Measurements from ENCODE around the gene KIF22. TPM values are rescaled to one million over a fixed set of nuclear protein-coding genes. Genes with fewer than 3 reads are reported as not detected.

Gene KIF22
- total RNA-seq, 2 donors from 2014 or later, result 94.7 to 130 TPM

- H3K27ac Mint-ChIP-seq, result no peak overlapping the region
- Histone ChIP-seq H3K27ac (ENCODE audit: low read depth, low read length) (no peak overlapping the region), H3K36me3 (ENCODE audit: control insufficient read depth, insufficient read depth, low read length) (no peaks in the 10 kb centered on the region), H3K4me1 (ENCODE audit: control insufficient read depth, insufficient read depth, low read length) (no peaks in the 10 kb centered on the region), H3K4me3 (ENCODE audit: low read length) (no peak overlapping the region), H3K27me3 (ENCODE audit: control insufficient read depth, insufficient read depth, low read length, poor library complexity, severe bottlenecking) (no peaks in the 10 kb centered on the region), H3K9ac (ENCODE audit: extremely low read depth, low read length, poor library complexity, severe bottlenecking) (no peak overlapping the region), H3K9me3 (ENCODE audit: control insufficient read depth, low read length) (no peaks in the 10 kb centered on the region)
- TF ChIP-seq, protein P1, sequence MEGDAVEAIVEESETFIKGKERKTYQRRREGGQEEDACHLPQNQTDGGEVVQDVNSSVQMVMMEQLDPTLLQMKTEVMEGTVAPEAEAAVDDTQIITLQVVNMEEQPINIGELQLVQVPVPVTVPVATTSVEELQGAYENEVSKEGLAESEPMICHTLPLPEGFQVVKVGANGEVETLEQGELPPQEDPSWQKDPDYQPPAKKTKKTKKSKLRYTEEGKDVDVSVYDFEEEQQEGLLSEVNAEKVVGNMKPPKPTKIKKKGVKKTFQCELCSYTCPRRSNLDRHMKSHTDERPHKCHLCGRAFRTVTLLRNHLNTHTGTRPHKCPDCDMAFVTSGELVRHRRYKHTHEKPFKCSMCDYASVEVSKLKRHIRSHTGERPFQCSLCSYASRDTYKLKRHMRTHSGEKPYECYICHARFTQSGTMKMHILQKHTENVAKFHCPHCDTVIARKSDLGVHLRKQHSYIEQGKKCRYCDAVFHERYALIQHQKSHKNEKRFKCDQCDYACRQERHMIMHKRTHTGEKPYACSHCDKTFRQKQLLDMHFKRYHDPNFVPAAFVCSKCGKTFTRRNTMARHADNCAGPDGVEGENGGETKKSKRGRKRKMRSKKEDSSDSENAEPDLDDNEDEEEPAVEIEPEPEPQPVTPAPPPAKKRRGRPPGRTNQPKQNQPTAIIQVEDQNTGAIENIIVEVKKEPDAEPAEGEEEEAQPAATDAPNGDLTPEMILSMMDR (conservative IDR thresholded peaks at IDR 0.05), result no peak
- no peak for DNase-seq
- H3K9me3 Mint-ChIP-seq, result no peaks in the 10 kb centered on the region
- no peak overlapping the region for H3K4me3 Mint-ChIP-seq
- no peaks in the 10 kb centered on the region for H3K27me3 Mint-ChIP-seq (ENCODE audit: insufficient read depth)
- H3K4me1 Mint-ChIP-seq, result no peaks in the 10 kb centered on the region
- H3K36me3 Mint-ChIP-seq (ENCODE audit: low read depth), result no peaks in the 10 kb centered on the region
- 95 to 96% methylated on average over 16 to 23 of the region's 23 CpGs for WGBS, 2 experiments (ENCODE audit: insufficient coverage in 1 of 2, insufficient read length in 1 of 2)
Measured at GRCh38 chr16:29841631-29842030, 51.1 kb downstream of the KIF22 start.

DNA sequence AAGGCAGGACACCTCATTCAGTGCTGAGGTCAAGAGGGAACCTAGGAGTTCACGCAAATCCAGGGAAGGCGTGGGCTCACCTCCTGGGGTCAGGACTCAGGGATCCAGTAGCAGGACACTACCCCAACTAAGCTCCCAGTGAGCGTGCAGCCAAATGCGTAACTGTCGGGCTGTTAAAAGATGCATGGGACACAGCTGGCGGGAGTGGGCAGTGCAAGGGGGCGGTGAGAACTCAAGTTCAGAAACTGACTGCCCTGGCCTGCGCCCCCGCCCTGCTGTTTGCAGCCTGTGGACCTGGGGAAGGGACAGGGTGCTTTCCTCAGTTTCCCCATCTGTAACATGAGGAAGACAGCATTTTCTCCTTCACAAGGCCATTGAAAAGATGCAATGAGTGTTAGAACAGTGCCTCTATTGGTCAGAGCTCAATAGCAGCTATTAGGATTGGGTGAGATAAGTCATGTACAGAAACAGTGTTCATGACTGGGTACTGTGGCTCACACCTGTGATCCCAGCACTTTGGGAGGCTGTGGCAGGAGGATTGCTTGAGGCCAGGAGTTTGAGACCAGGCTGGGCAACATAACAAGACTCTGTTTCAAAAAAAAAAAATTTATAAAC, 52.3 kb downstream of the KIF22 start:
- no peaks in the 10 kb centered on the region for H3K27me3 ChIP-seq (ENCODE audit: control insufficient read depth, insufficient read depth, low read length, poor library complexity, severe bottlenecking)
- H3K9ac ChIP-seq (ENCODE audit: extremely low read depth, low read length, poor library complexity, severe bottlenecking), result no peak overlapping the region
- H3K36me3 Mint-ChIP-seq (ENCODE audit: low read depth), result no peaks in the 10 kb centered on the region
- TF ChIP-seq, protein P1 (conservative IDR thresholded peaks at IDR 0.05), result peak; percentile 51
- DNase-seq, result no peak
- no peak overlapping the region for H3K4me3 ChIP-seq (ENCODE audit: low read length)
- no peaks in the 10 kb centered on the region for H3K9me3 Mint-ChIP-seq
- H3K27ac ChIP-seq (ENCODE audit: low read depth, low read length), result no peak overlapping the region
- H3K4me1 ChIP-seq (ENCODE audit: control insufficient read depth, insufficient read depth, low read length), result no peaks in the 10 kb centered on the region
- H3K4me3 Mint-ChIP-seq, result no peak overlapping the region
- H3K27me3 Mint-ChIP-seq (ENCODE audit: insufficient read depth), result no peaks in the 10 kb centered on the region
- WGBS, 2 experiments (ENCODE audit: insufficient coverage in 1 of 2, insufficient read length in 1 of 2), result 88 to 93% methylated on average over 3 to 9 of the region's 9 CpGs
- H3K27ac Mint-ChIP-seq, result no peak overlapping the region
- H3K36me3 ChIP-seq (ENCODE audit: control insufficient read depth, insufficient read depth, low read length), result no peaks in the 10 kb centered on the region
- no peaks in the 10 kb centered on the region for H3K4me1 Mint-ChIP-seq
- no peaks in the 10 kb centered on the region for H3K9me3 ChIP-seq (ENCODE audit: control insufficient read depth, low read length)

GRCh38 chr16:29843931-29844330, 53.4 kb downstream of the KIF22 start:
- Mint-ChIP-seq H3K4me1 (peaks cover 2% of the 10 kb centered on the region), H3K9me3 (no peaks in the 10 kb centered on the region), H3K4me3 (no peak overlapping the region), H3K27ac (no peak overlapping the region), H3K36me3 (ENCODE audit: low read depth) (no peaks in the 10 kb centered on the region), H3K27me3 (ENCODE audit: insufficient read depth) (no peaks in the 10 kb centered on the region)
- H3K9ac ChIP-seq (ENCODE audit: extremely low read depth, low read length, poor library complexity, severe bottlenecking), result no peak overlapping the region
- 92% methylated on average over 5 to 8 of the region's 8 CpGs for WGBS, 2 experiments (ENCODE audit: insufficient coverage in 1 of 2, insufficient read length in 1 of 2)
- H3K27ac ChIP-seq (ENCODE audit: low read depth, low read length), result no peak overlapping the region
- H3K36me3 ChIP-seq (ENCODE audit: control insufficient read depth, insufficient read depth, low read length), result no peaks in the 10 kb centered on the region
- no peak for DNase-seq
- TF ChIP-seq, protein P1 (conservative IDR thresholded peaks at IDR 0.05), result no peak
- no peak overlapping the region for H3K4me3 ChIP-seq (ENCODE audit: low read length)
- H3K9me3 ChIP-seq (ENCODE audit: control insufficient read depth, low read length), result no peaks in the 10 kb centered on the region
- H3K4me1 ChIP-seq (ENCODE audit: control insufficient read depth, insufficient read depth, low read length), result no peaks in the 10 kb centered on the region
- H3K27me3 ChIP-seq (ENCODE audit: control insufficient read depth, insufficient read depth, low read length, poor library complexity, severe bottlenecking), result no peaks in the 10 kb centered on the region
